ENCODE data around the gene SLC7A10. TPM values are rescaled to one million over a fixed set of nuclear protein-coding genes. Genes with fewer than 3 reads are reported as not detected.

Gene SLC7A10
- total RNA-seq, 1 experiment from 2014 or later = not detected

DNA sequence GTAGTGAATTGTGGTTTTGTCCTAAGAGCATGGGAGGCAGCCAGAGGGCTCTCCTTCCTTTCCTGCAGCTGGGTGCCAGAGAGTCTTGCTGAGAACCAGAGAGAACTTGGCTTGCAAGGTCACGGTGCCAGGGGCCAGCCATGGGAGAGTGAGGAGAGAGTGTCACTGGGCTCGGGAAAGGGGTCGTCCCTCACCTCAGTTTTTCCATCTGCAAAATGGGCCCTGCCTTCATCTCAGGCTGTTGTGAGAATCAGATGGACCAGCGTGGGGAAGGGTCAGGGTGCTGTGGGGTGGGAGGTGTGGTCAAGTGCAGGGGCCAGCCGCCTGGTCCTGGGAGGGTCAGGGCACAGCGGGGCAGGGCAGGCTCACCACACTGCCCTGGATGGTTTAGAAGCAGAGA is 24.2 kb downstream of the SLC7A10 start:
- Mint-ChIP-seq H3K4me3 (ENCODE audit: low read depth, unreplicated experiment) (no peak overlapping the region), H3K27me3 (ENCODE audit: unreplicated experiment) (peaks cover 30% of the 10 kb centered on the region), H3K9me3 (ENCODE audit: low read depth, unreplicated experiment) (no peaks in the 10 kb centered on the region), H3K27ac (ENCODE audit: unreplicated experiment) (no peak overlapping the region), H3K36me3 (ENCODE audit: insufficient read depth, unreplicated experiment) (no peaks in the 10 kb centered on the region), H3K4me1 (ENCODE audit: low read depth, unreplicated experiment) (no peaks in the 10 kb centered on the region)
- BruUV-seq (replicated peaks) = no TSS peak
- intact Hi-C loops (cut with micrococcal nuclease; ENCODE audit: unreplicated experiment) = no loop called here
- TF ChIP-seq, protein P1, sequence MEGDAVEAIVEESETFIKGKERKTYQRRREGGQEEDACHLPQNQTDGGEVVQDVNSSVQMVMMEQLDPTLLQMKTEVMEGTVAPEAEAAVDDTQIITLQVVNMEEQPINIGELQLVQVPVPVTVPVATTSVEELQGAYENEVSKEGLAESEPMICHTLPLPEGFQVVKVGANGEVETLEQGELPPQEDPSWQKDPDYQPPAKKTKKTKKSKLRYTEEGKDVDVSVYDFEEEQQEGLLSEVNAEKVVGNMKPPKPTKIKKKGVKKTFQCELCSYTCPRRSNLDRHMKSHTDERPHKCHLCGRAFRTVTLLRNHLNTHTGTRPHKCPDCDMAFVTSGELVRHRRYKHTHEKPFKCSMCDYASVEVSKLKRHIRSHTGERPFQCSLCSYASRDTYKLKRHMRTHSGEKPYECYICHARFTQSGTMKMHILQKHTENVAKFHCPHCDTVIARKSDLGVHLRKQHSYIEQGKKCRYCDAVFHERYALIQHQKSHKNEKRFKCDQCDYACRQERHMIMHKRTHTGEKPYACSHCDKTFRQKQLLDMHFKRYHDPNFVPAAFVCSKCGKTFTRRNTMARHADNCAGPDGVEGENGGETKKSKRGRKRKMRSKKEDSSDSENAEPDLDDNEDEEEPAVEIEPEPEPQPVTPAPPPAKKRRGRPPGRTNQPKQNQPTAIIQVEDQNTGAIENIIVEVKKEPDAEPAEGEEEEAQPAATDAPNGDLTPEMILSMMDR (IDR thresholded peaks at IDR 0.05; ENCODE audit: unreplicated experiment) = no peak
- CTCF ChIA-PET = interaction anchor here (0.6 kb wide), 1 partner anchor 118 kb away, joined by 4 read pairs; no protein-coding TSS in a partner anchor
- DNase-seq = no peak

DNA sequence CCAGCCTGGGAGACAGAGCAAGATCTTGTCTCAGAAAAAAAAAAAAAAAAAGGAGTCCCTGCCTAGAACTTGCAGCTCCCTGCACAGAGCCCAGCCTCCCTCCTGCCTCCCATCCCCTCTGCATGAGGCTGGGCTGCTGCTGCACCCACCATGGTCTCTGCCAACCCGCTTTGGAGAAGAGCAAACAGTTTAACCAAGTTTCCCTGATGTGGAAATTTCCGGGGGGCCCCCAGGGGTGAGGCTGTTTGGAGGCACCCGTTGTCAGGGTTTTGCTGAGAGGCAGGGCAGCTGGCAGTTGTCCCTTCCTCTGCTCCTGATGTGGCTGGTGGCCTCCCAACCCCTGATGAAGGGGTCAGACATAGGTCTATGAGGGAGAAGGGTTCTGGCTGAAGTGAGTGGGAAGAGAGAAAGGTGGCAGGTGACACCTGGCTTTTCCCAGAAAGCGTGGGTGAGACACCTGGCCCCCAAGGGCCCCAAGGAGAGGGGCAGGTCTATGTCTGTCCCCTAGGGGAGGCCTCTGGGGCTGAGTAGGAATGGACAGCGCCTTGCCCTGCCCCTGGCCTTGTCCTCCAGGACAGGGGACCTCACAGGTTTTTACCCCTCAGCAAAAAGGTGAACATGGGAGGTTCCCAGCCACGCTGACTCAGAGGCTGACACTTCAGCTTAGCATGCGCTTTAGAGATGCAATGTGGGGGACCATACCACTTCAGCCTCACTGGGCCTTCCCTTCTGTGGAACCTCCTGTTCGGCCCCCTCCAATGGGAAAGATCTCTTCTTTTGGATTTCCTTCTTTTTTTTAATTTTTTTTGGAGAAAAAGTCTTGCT is 26.0 kb downstream of the SLC7A10 start:
- peaks cover 43% of the 10 kb centered on the region for H3K27me3 Mint-ChIP-seq (ENCODE audit: unreplicated experiment)
- no peaks in the 10 kb centered on the region for H3K4me1 Mint-ChIP-seq (ENCODE audit: low read depth, unreplicated experiment)
- no peak overlapping the region for H3K27ac Mint-ChIP-seq (ENCODE audit: unreplicated experiment)
- TF ChIP-seq, protein P1 (IDR thresholded peaks at IDR 0.05; ENCODE audit: unreplicated experiment) = no peak
- no TSS peak for BruUV-seq (replicated peaks)
- CTCF ChIA-PET = no interaction called here
- no peaks in the 10 kb centered on the region for H3K9me3 Mint-ChIP-seq (ENCODE audit: low read depth, unreplicated experiment)
- intact Hi-C loops (cut with micrococcal nuclease; ENCODE audit: unreplicated experiment) = no loop called here
- no peak for DNase-seq
- H3K4me3 Mint-ChIP-seq (ENCODE audit: low read depth, unreplicated experiment) = no peak overlapping the region
- no peaks in the 10 kb centered on the region for H3K36me3 Mint-ChIP-seq (ENCODE audit: insufficient read depth, unreplicated experiment)

DNA sequence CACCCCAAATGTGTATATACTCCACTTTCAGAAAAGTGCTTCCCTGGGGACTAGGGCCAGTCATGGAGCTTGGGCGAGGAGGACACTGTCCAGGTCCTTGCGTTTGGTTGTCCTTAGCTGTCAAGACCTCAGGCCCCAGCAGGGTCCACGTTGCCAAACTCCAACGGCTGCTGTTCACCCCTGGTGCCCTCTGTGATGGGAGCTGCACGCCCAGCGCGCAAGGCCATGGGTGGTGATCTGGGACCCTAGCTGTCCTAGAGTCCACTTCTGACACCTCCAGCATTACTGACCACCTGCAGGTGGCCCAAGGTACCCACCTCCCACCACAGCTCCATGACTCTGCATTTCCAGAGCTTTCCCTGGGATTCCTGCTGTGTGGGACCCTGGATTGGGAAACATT is 27.5 kb downstream of the SLC7A10 start:
- Mint-ChIP-seq H3K9me3 (ENCODE audit: low read depth, unreplicated experiment) (no peaks in the 10 kb centered on the region), H3K36me3 (ENCODE audit: insufficient read depth, unreplicated experiment) (peaks cover 5% of the 10 kb centered on the region), H3K4me3 (ENCODE audit: low read depth, unreplicated experiment) (no peak overlapping the region), H3K4me1 (ENCODE audit: low read depth, unreplicated experiment) (no peaks in the 10 kb centered on the region), H3K27ac (ENCODE audit: unreplicated experiment) (no peak overlapping the region), H3K27me3 (ENCODE audit: unreplicated experiment) (peaks cover 54% of the 10 kb centered on the region)
- BruUV-seq (replicated peaks) = no TSS peak
- DNase-seq = no peak
- intact Hi-C loops (cut with micrococcal nuclease; ENCODE audit: unreplicated experiment) = no loop called here
- CTCF ChIA-PET = interaction anchor here (2.2 kb wide), 1 partner anchor 14 kb away, joined by 9 read pairs; no protein-coding TSS in a partner anchor
- TF ChIP-seq, protein P1 (IDR thresholded peaks at IDR 0.05; ENCODE audit: unreplicated experiment) = no peak

DNA sequence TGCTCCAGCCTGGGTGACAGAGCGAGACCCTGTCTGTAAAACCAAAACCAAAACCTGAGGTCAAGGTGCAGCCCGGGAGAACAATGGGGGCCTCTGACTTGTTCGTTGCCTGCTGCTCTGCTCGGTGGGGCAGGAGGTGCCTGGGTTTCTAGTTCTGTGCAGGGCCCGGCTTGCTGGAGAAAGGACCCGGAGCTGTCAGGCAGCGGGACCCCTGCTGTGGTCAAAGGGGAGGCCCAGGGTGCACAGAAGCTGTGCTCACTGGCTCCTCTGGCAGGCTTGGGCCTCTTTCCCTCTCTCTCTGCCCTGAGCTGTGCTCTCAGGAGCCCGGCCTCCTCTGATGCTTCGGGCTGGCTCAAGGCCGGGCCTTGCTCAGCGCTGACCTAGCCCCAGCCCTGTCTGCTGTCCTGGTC is 28.1 kb downstream of the SLC7A10 start:
- no peak overlapping the region for H3K4me3 Mint-ChIP-seq (ENCODE audit: low read depth, unreplicated experiment)
- no TSS peak for BruUV-seq (replicated peaks)
- H3K4me1 Mint-ChIP-seq (ENCODE audit: low read depth, unreplicated experiment) = no peaks in the 10 kb centered on the region
- no peak for DNase-seq
- intact Hi-C loops (cut with micrococcal nuclease; ENCODE audit: unreplicated experiment) = no loop called here
- H3K27me3 Mint-ChIP-seq (ENCODE audit: unreplicated experiment) = peaks cover 60% of the 10 kb centered on the region
- no peaks in the 10 kb centered on the region for H3K9me3 Mint-ChIP-seq (ENCODE audit: low read depth, unreplicated experiment)
- CTCF ChIA-PET = interaction anchor here (2.2 kb wide), 1 partner anchor 13 kb away, joined by 9 read pairs; no protein-coding TSS in a partner anchor
- H3K27ac Mint-ChIP-seq (ENCODE audit: unreplicated experiment) = no peak overlapping the region
- TF ChIP-seq, protein P1 (IDR thresholded peaks at IDR 0.05; ENCODE audit: unreplicated experiment) = no peak
- peaks cover 5% of the 10 kb centered on the region for H3K36me3 Mint-ChIP-seq (ENCODE audit: insufficient read depth, unreplicated experiment)

Data from Calu3 (cell line).